SK-N-SH treated with all-trans-retinoic acid at 6 μM for 48 hours (cell line): Measurements from ENCODE around the gene GGA2.

ENCODE experiments used
- ATAC-seq: fragments of 200-7000 bp; cut with Tn5 transposase; 3 replicates; pipeline ENCODE4 v1.9.1; 2020; ENCODE audit warnings: mild to moderate bottlenecking, moderate library complexity
- ARNTL ChIP-seq: fragments of 450-650 bp; formaldehyde crosslinking; IDR thresholded peaks from 2 replicates; pipeline ENCODE4 v1.5.0; 2020; ENCODE audit warnings: low read depth, mild to moderate bottlenecking, moderate library complexity, borderline replicate concordance
- BACH2 ChIP-seq: fragments of 250-450 bp; sonication (Bioruptor Pico); IDR thresholded peaks from 2 replicates; pipeline ENCODE4 v1.9.0; 2021; ENCODE audit warnings: mild to moderate bottlenecking, borderline replicate concordance
- CREB5 ChIP-seq: fragments of 250-450 bp; sonication (Bioruptor Pico); IDR thresholded peaks from 2 replicates; pipeline ENCODE4 v1.5.1; 2020; ENCODE audit warnings: low read depth, mild to moderate bottlenecking, moderate library complexity
- CSRNP3 ChIP-seq: fragments of 250-450 bp; sonication (Bioruptor Pico); IDR thresholded peaks from 2 replicates; pipeline ENCODE4 v1.5.1; 2021; ENCODE audit warnings: mild to moderate bottlenecking, moderate library complexity
- ESRRG ChIP-seq: fragments of 250-450 bp; sonication (Bioruptor Pico); IDR thresholded peaks from 2 replicates; pipeline ENCODE4 v1.6.1; 2021; ENCODE audit warnings: mild to moderate bottlenecking
- GLIS3 ChIP-seq: fragments of 250-450 bp; sonication (Bioruptor Pico); IDR thresholded peaks from 2 replicates; pipeline ENCODE4 v1.5.0; 2020; ENCODE audit warnings: mild to moderate bottlenecking, moderate library complexity
- ISL1 ChIP-seq: fragments of 250-450 bp; sonication (Bioruptor Pico); IDR thresholded peaks from 2 replicates; pipeline ENCODE4 v2.1.2; 2022; ENCODE audit warnings: mild to moderate bottlenecking, moderate library complexity
- OSR1 ChIP-seq: fragments of 250-450 bp; sonication (Bioruptor Pico); IDR thresholded peaks from 2 replicates; pipeline ENCODE4 v1.8.0; 2022; ENCODE audit warnings: moderate library complexity, mild to moderate bottlenecking, inconsistent platforms
- PPARA ChIP-seq: fragments of 250-450 bp; sonication (Bioruptor Pico); IDR thresholded peaks from 2 replicates; pipeline ENCODE4 v1.5.0; 2020; ENCODE audit warnings: mild to moderate bottlenecking, borderline replicate concordance
- SNAI2 ChIP-seq: fragments of 250-450 bp; sonication (Bioruptor Pico); IDR thresholded peaks from 2 replicates; pipeline ENCODE4 v1.5.0; 2020; ENCODE audit warnings: mild to moderate bottlenecking, moderate library complexity
- TCF4 ChIP-seq: fragments of 250-450 bp; sonication (Bioruptor Pico); IDR thresholded peaks from 2 replicates; pipeline ENCODE4 v1.8.0; 2021; ENCODE audit warnings: mild to moderate bottlenecking, moderate library complexity, borderline replicate concordance
- ZC3H10 ChIP-seq: fragments of 250-450 bp; sonication (Bioruptor Pico); IDR thresholded peaks from 2 replicates; pipeline ENCODE4 v1.5.1; 2021; ENCODE audit warnings: mild to moderate bottlenecking, moderate library complexity
- ZFP3 ChIP-seq: fragments of 250-450 bp; sonication (Bioruptor Pico); IDR thresholded peaks from 2 replicates; pipeline ENCODE4 v1.5.0; 2020; ENCODE audit warnings: mild to moderate bottlenecking, moderate library complexity
- ZFP30 ChIP-seq: fragments of 450-650 bp; formaldehyde crosslinking; IDR thresholded peaks from 2 replicates; pipeline ENCODE4 v1.5.0; 2022; ENCODE audit warnings: mild to moderate bottlenecking, moderate library complexity
- ZNF565 ChIP-seq: fragments of 450-650 bp; formaldehyde crosslinking; conservative IDR thresholded peaks from 2 replicates; pipeline ENCODE4 v1.5.0; 2020; ENCODE audit warnings: low read depth, mild to moderate bottlenecking, moderate library complexity
- ZNF70 ChIP-seq: fragments of 450-650 bp; formaldehyde crosslinking; IDR thresholded peaks from 2 replicates; pipeline ENCODE4 v1.5.0; 2020; ENCODE audit warnings: mild to moderate bottlenecking, moderate library complexity
- ZNF8 ChIP-seq: fragments of 450-650 bp; formaldehyde crosslinking; IDR thresholded peaks from 2 replicates; pipeline ENCODE4 v1.5.0; 2020; ENCODE audit warnings: mild to moderate bottlenecking, moderate library complexity
- TF ChIP-seq, protein P1 (sequence below): fragments of 250-450 bp; sonication (Bioruptor Pico); IDR thresholded peaks from 2 replicates; pipeline ENCODE4 v1.8.0; 2021; ENCODE audit warnings: low read depth, mild to moderate bottlenecking, moderate library complexity, borderline replicate concordance
- TF ChIP-seq, protein P2 (sequence below): fragments of 250-450 bp; sonication (Bioruptor Pico); IDR thresholded peaks from 2 replicates; pipeline ENCODE4 v1.8.0; 2020; ENCODE audit warnings: mild to moderate bottlenecking, moderate library complexity, borderline replicate concordance

The GGA2 gene

DNA sequence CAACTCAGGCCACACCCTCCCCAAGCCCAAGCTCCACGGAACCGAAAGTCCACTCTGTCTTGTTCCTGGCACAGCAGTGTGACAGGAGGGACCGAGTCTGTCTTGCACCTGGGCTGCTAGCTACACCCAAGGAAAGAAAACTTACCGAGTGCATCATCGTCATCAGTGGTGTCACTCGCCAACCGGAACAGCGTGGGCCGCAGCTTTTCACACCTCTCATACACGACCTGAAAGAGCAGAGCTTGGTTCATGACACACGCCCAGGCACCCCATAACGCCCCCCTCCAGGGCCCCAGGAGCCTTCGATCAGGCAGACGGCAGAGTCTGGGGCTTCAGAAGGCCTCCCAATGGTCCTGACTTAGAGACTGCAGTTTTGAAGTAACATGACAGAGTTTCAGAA is 27.5 kb downstream of the GGA2 start (continued):
- TF ChIP-seq SNAI2 (CRISPR knock-in tag) (no peak), ISL1 (CRISPR knock-in tag) (no peak), ESRRG (CRISPR knock-in tag) (no peak), ZNF565 (CRISPR knock-in tag) (no peak)
- TF ChIP-seq, protein P1, sequence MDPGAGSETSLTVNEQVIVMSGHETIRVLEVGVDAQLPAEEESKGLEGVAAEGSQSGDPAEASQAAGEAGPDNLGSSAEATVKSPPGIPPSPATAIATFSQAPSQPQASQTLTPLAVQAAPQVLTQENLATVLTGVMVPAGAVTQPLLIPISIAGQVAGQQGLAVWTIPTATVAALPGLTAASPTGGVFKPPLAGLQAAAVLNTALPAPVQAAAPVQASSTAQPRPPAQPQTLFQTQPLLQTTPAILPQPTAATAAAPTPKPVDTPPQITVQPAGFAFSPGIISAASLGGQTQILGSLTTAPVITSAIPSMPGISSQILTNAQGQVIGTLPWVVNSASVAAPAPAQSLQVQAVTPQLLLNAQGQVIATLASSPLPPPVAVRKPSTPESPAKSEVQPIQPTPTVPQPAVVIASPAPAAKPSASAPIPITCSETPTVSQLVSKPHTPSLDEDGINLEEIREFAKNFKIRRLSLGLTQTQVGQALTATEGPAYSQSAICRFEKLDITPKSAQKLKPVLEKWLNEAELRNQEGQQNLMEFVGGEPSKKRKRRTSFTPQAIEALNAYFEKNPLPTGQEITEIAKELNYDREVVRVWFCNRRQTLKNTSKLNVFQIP (CRISPR knock-in tag): no peak
- TF ChIP-seq, all 23 proteins: peak for 0

GRCh38 chr16:23480257-23480656 is 30.0 kb downstream of the GGA2 start:
- no peak for TF ChIP-seq SNAI2 (CRISPR knock-in tag)
- TF ChIP-seq ZFP30 (CRISPR knock-in tag): no peak
- TF ChIP-seq, protein P2, sequence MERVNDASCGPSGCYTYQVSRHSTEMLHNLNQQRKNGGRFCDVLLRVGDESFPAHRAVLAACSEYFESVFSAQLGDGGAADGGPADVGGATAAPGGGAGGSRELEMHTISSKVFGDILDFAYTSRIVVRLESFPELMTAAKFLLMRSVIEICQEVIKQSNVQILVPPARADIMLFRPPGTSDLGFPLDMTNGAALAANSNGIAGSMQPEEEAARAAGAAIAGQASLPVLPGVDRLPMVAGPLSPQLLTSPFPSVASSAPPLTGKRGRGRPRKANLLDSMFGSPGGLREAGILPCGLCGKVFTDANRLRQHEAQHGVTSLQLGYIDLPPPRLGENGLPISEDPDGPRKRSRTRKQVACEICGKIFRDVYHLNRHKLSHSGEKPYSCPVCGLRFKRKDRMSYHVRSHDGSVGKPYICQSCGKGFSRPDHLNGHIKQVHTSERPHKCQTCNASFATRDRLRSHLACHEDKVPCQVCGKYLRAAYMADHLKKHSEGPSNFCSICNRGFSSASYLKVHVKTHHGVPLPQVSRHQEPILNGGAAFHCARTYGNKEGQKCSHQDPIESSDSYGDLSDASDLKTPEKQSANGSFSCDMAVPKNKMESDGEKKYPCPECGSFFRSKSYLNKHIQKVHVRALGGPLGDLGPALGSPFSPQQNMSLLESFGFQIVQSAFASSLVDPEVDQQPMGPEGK (CRISPR knock-in tag): no peak
- no peak for TF ChIP-seq ESRRG (CRISPR knock-in tag)
- TF ChIP-seq ZC3H10 (CRISPR knock-in tag): no peak
- no peak for TF ChIP-seq GLIS3
- TF ChIP-seq PPARA (CRISPR knock-in tag): no peak
- TF ChIP-seq ZFP3 (CRISPR knock-in tag): no peak
- no peak for TF ChIP-seq BACH2 (CRISPR knock-in tag)
- TF ChIP-seq TCF4 (CRISPR knock-in tag): no peak
- TF ChIP-seq ZNF70 (CRISPR knock-in tag): no peak
- TF ChIP-seq CREB5 (CRISPR knock-in tag): no peak
- no peak for ATAC-seq

DNA sequence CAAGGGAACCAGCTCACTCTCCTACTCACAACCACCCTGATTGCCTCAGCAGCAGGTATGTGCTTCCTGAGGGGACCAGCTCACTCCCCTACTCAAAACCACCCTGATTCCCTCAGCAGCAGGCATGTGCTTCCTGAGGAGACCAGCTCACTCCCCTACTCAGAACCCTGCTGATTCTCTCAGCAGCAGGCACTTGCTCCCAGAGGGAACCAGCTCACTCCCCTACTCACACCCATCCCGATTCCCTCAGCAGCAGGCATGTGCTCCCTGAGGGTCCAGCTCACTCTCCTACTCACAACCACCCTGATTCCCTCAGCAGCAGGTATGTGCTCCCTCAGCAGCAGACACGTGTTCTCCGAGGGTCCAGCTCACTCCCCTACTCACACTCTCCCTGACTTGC is 31.2 kb downstream of the GGA2 start:
- no peak for ATAC-seq
- TF ChIP-seq, protein P1 (CRISPR knock-in tag): no peak
- TF ChIP-seq ESRRG (CRISPR knock-in tag) (no peak), ZNF8 (CRISPR knock-in tag) (no peak), TCF4 (CRISPR knock-in tag) (no peak), ZFP30 (CRISPR knock-in tag) (no peak), GLIS3 (no peak), SNAI2 (CRISPR knock-in tag) (no peak), ZFP3 (CRISPR knock-in tag) (no peak), ISL1 (CRISPR knock-in tag) (no peak), CSRNP3 (no peak), OSR1 (CRISPR knock-in tag) (no peak), PPARA (CRISPR knock-in tag) (no peak)

DNA sequence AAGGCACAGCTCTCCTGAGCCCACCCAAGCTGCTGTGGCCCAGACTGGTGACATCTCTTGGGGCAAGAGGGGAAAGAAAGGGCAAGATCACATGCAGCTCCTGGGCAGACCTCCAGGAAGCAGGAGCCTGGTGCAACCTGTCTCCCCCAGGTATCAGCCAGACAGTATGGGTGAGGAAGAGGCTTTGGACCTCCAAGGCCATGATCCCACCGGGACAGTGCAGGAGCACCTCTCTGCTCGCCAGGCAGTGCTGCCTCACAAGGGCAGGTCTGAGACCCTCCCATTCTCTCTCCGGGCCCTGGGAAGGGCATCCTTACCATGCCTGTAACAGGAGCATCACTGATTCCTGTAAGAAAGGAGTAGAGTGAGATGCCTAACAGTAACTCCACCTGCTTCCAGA is 31.7 kb downstream of the GGA2 start:
- no peak for TF ChIP-seq ZFP30 (CRISPR knock-in tag)
- ATAC-seq: no peak

GRCh38 chr16:23476289-23476688 is 34.0 kb downstream of the GGA2 start:
- TF ChIP-seq CREB5 (CRISPR knock-in tag) (no peak), ISL1 (CRISPR knock-in tag) (no peak), ARNTL (CRISPR knock-in tag) (no peak), ZC3H10 (CRISPR knock-in tag) (no peak), CSRNP3 (no peak)
- TF ChIP-seq, all 23 proteins: peak for 0
- no peak for ATAC-seq
